HTERT RPE-1 (cell line): ENCODE measurements around the gene ANKMY1.

Experiments used
- in situ Hi-C: fragments of 300-500 bp; cut with MboI; formaldehyde crosslinking; loops from 4 replicates; pipeline ENCODE4 v1.14.3; 2020; ENCODE audit warnings: low sequenced_read_pairs

Gene ANKMY1

GRCh38 chr2:240480834-240481623 is 76.8 kb downstream of the ANKMY1 start:
- in situ Hi-C loops, result no loop called here

GRCh38 chr2:240479111-240479501 is 78.7 kb downstream of the ANKMY1 start:
- in situ Hi-C loops, result no loop called here

GRCh38 chr2:240478346-240479110 is 79.3 kb downstream of the ANKMY1 start:
- in situ Hi-C loops, result no loop called here

GRCh38 chr2:240477916-240478315 is 79.9 kb downstream of the ANKMY1 start:
- in situ Hi-C loops, result no loop called here

GRCh38 chr2:240473211-240473610 is 84.6 kb downstream of the ANKMY1 start:
- in situ Hi-C loops, result no loop called here

- in situ Hi-C loops, result no loop called here
Measured at GRCh38 chr2:240472078-240472790, 85.6 kb downstream of the ANKMY1 start.

GRCh38 chr2:240469740-240470139 is 88.0 kb downstream of the ANKMY1 start:
- in situ Hi-C loops, result no loop called here

- in situ Hi-C loops, result no loop called here
Measured at GRCh38 chr2:240469239-240469636, 88.5 kb downstream of the ANKMY1 start.

- in situ Hi-C loops, result no loop called here
Measured at GRCh38 chr2:240468303-240469238, 89.2 kb downstream of the ANKMY1 start.

GRCh38 chr2:240467659-240468302 is 90.0 kb downstream of the ANKMY1 start:
- in situ Hi-C loops, result no loop called here

- in situ Hi-C loops, result no loop called here
Measured at GRCh38 chr2:240467149-240467642, 90.6 kb downstream of the ANKMY1 start.

- in situ Hi-C loops, result no loop called here
Measured at GRCh38 chr2:240466579-240467148, 91.1 kb downstream of the ANKMY1 start.

- in situ Hi-C loops, result no loop called here
Measured at GRCh38 chr2:240465765-240466578, 91.8 kb downstream of the ANKMY1 start.

- in situ Hi-C loops, result no loop called here
Measured at GRCh38 chr2:240465268-240465764, 92.5 kb downstream of the ANKMY1 start.

GRCh38 chr2:240464514-240465241 is 93.1 kb downstream of the ANKMY1 start:
- in situ Hi-C loops, result no loop called here

GRCh38 chr2:240463866-240464481 is 93.8 kb downstream of the ANKMY1 start:
- in situ Hi-C loops, result no loop called here

- in situ Hi-C loops, result no loop called here
Measured at GRCh38 chr2:240463274-240463865, 94.4 kb downstream of the ANKMY1 start.
